ENCODE data around the gene CRHR1.
A peak's percentile ranks its signal among the peaks of the same experiment; 100 is the strongest.

Gene CRHR1

DNA sequence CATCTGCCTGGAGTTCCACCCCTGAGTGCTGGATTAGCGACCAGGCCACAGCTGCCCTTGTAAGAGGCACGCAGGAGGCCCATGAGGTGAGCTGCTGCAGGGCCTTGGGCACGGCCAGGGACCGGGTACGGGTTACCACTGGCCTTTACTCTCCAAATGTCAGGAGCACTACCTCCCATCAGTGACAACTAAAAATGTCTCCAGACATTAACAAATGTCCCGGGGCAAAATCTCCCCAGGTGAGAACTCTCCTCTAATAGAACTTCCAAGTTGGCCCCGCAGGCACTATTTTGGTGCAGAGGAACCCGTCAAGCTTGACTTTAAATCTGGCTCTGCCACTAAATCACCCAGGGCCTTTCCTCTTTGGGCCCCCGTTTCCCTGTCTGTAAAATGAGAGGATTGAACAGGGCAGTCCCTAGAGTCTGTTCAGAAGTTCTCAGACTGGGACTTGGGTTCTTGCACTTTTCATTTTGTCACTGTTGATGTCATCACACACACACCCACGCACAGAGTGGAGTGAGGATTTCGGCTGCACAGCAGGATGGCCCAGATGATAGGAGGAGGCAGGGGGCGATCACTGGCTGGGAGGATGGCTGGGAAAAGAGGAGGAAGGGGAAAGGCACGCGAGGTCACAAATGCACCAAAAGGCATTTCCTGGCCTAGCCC lies 85.7 kb downstream of the CRHR1 start:
- Histone ChIP-seq H4K8ac (ENCODE audit: low read depth, low read length) (no peak overlapping the region), H3K56ac (ENCODE audit: low read length) (no peak overlapping the region), H3K18ac (ENCODE audit: low read length) (no peak overlapping the region), H3K4me1 (ENCODE audit: control insufficient read depth, low read depth, low read length) (no peaks in the 10 kb centered on the region), H3K27me3 (ENCODE audit: insufficient read depth, low read length, poor library complexity) (no peaks in the 10 kb centered on the region), H3K36me3 (ENCODE audit: control insufficient read depth, insufficient read depth, low read length) (no peaks in the 10 kb centered on the region), H3K4me2 (ENCODE audit: low read length) (no peak overlapping the region), H3K4ac (ENCODE audit: low read depth, low read length) (no peak overlapping the region), H4K5ac (ENCODE audit: low read length) (no peak overlapping the region), H2AK5ac (ENCODE audit: low read length) (no peak overlapping the region), H3K9ac (ENCODE audit: low read length) (no peak overlapping the region), H2BK15ac (replicated peaks; ENCODE audit: low read depth) (no peak overlapping the region), H2BK5ac (ENCODE audit: low read length) (no peak overlapping the region), H3K79me1 (ENCODE audit: low read length) (no peaks in the 10 kb centered on the region), H2BK120ac (ENCODE audit: low read depth, low read length) (no peak overlapping the region), H3K79me2 (ENCODE audit: control insufficient read depth, insufficient read depth, low read length) (no peaks in the 10 kb centered on the region), H3K27ac (ENCODE audit: low read depth, low read length) (no peak overlapping the region), H3K23ac (ENCODE audit: low read length) (no peak overlapping the region), H3K4me3 (ENCODE audit: low read length) (no peak overlapping the region)
- WGBS (ENCODE audit: extremely low coverage, insufficient coverage, low lambda C conversion rate): no CpG with 5 or more reads among the region's 14 CpGs
- DNase-seq: peak; percentile 22

DNA sequence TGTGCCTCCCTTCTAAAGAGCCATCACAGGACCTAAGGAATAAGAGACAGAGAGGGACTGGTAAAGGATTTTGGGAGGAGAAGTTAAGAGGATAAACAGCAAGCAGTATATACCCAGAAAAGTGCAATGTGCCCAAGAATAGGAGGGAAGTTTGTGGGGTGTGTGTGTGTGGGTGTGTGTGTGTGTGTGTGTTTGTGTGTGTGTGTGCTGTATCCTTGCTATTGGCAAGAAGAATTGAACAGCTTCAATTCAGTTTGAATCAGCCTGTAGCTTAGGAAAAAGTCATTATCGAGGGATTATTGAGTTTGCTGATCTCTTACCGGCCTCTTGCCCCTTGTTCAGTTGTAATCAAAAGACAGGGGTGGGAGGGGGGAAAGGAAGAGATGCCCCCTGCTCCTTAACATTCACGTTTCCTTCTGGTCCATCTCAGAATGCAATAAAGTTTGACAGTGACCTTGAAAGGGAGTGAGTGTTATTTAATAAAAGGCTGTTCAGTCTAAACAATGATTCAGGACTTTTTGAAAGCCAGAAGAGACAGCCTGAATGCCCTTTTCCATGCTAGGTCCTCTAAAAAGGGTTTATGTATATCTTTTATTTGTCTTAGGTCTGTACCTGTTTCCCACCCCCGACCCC lies 86.3 kb downstream of the CRHR1 start:
- H3K18ac ChIP-seq (ENCODE audit: low read length): no peak overlapping the region
- no peak overlapping the region for H3K27ac ChIP-seq (ENCODE audit: low read depth, low read length)
- H2BK120ac ChIP-seq (ENCODE audit: low read depth, low read length): no peak overlapping the region
- H3K36me3 ChIP-seq (ENCODE audit: control insufficient read depth, insufficient read depth, low read length): no peaks in the 10 kb centered on the region
- H3K23ac ChIP-seq (ENCODE audit: low read length): no peak overlapping the region
- H3K4ac ChIP-seq (ENCODE audit: low read depth, low read length): no peak overlapping the region
- no peaks in the 10 kb centered on the region for H3K79me1 ChIP-seq (ENCODE audit: low read length)
- no peaks in the 10 kb centered on the region for H3K27me3 ChIP-seq (ENCODE audit: insufficient read depth, low read length, poor library complexity)
- no peak overlapping the region for H4K5ac ChIP-seq (ENCODE audit: low read length)
- H2BK5ac ChIP-seq (ENCODE audit: low read length): no peak overlapping the region
- no peak for DNase-seq
- H2BK15ac ChIP-seq (replicated peaks; ENCODE audit: low read depth): no peak overlapping the region
- H2AK5ac ChIP-seq (ENCODE audit: low read length): no peak overlapping the region
- H3K9ac ChIP-seq (ENCODE audit: low read length): no peak overlapping the region
- no peak overlapping the region for H4K8ac ChIP-seq (ENCODE audit: low read depth, low read length)
- H3K79me2 ChIP-seq (ENCODE audit: control insufficient read depth, insufficient read depth, low read length): no peaks in the 10 kb centered on the region
- H3K4me1 ChIP-seq (ENCODE audit: control insufficient read depth, low read depth, low read length): no peaks in the 10 kb centered on the region
- H3K4me3 ChIP-seq (ENCODE audit: low read length): no peak overlapping the region
- H3K56ac ChIP-seq (ENCODE audit: low read length): no peak overlapping the region
- no CpG with 5 or more reads among the region's 4 CpGs for WGBS (ENCODE audit: extremely low coverage, insufficient coverage, low lambda C conversion rate)
- no peak overlapping the region for H3K4me2 ChIP-seq (ENCODE audit: low read length)

DNA sequence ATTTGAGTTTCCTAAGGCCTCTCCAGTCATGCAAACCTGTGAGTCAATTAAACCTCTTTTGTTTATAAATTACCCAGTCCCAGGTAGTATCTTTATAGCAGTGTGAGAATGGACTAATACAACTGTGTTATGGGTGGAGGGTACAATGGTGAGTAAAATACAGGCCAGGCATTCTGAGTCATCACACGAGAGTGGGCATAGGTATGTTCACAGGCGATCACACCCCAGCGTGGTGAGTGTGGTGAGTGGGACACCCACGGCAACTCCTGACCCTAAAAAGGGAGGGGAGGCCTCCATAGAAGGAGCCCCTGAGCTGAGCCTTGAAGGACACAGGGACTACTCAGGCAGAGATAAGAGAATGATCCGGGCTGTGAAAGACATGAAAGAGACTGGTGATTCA lies 87.6 kb downstream of the CRHR1 start:
- Histone ChIP-seq H3K4ac (ENCODE audit: low read depth, low read length) (no peak overlapping the region), H2AK5ac (ENCODE audit: low read length) (no peak overlapping the region), H3K23ac (ENCODE audit: low read length) (no peak overlapping the region), H3K4me3 (ENCODE audit: low read length) (no peak overlapping the region), H4K8ac (ENCODE audit: low read depth, low read length) (no peak overlapping the region), H3K79me2 (ENCODE audit: control insufficient read depth, insufficient read depth, low read length) (no peaks in the 10 kb centered on the region), H2BK120ac (ENCODE audit: low read depth, low read length) (no peak overlapping the region), H3K36me3 (ENCODE audit: control insufficient read depth, insufficient read depth, low read length) (no peaks in the 10 kb centered on the region), H3K27ac (ENCODE audit: low read depth, low read length) (no peak overlapping the region), H2BK15ac (replicated peaks; ENCODE audit: low read depth) (no peak overlapping the region), H2BK5ac (ENCODE audit: low read length) (no peak overlapping the region), H3K79me1 (ENCODE audit: low read length) (no peaks in the 10 kb centered on the region), H3K27me3 (ENCODE audit: insufficient read depth, low read length, poor library complexity) (no peaks in the 10 kb centered on the region), H3K4me2 (ENCODE audit: low read length) (no peak overlapping the region), H3K18ac (ENCODE audit: low read length) (no peak overlapping the region), H3K9ac (ENCODE audit: low read length) (no peak overlapping the region), H3K56ac (ENCODE audit: low read length) (no peak overlapping the region), H4K5ac (ENCODE audit: low read length) (no peak overlapping the region), H3K4me1 (ENCODE audit: control insufficient read depth, low read depth, low read length) (no peaks in the 10 kb centered on the region)
- no CpG with 5 or more reads among the region's 5 CpGs for WGBS (ENCODE audit: extremely low coverage, insufficient coverage, low lambda C conversion rate)
- DNase-seq: no peak

DNA sequence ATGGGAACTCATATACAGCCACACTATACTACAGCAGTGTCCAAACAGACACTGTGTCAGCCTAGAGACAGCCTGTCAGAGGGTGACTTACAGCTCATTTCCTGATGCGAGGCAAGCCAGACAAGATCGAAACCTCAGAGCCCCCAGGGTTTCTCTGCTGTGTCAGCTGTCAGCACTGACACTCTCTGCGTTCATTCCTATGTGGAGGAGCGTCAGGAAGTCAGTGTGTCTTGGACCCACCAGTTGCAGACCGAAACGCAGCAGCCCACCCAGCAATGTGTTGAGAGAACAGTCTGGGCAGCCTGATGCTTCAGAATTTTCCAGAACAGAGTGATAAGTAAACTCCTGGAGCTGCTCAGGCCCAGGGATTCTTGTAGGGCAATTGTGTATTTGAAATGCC lies 89.6 kb downstream of the CRHR1 start:
- H2BK15ac ChIP-seq (replicated peaks; ENCODE audit: low read depth): no peak overlapping the region
- H2AK5ac ChIP-seq (ENCODE audit: low read length): no peak overlapping the region
- no peaks in the 10 kb centered on the region for H3K79me1 ChIP-seq (ENCODE audit: low read length)
- no peak overlapping the region for H3K4me2 ChIP-seq (ENCODE audit: low read length)
- no peak overlapping the region for H3K4ac ChIP-seq (ENCODE audit: low read depth, low read length)
- H3K4me3 ChIP-seq (ENCODE audit: low read length): no peak overlapping the region
- H3K18ac ChIP-seq (ENCODE audit: low read length): no peak overlapping the region
- no peaks in the 10 kb centered on the region for H3K79me2 ChIP-seq (ENCODE audit: control insufficient read depth, insufficient read depth, low read length)
- no peak overlapping the region for H3K9ac ChIP-seq (ENCODE audit: low read length)
- DNase-seq: peak; percentile 21
- no peak overlapping the region for H3K27ac ChIP-seq (ENCODE audit: low read depth, low read length)
- H3K27me3 ChIP-seq (ENCODE audit: insufficient read depth, low read length, poor library complexity): no peaks in the 10 kb centered on the region
- H3K56ac ChIP-seq (ENCODE audit: low read length): no peak overlapping the region
- H3K23ac ChIP-seq (ENCODE audit: low read length): no peak overlapping the region
- no peak overlapping the region for H2BK5ac ChIP-seq (ENCODE audit: low read length)
- no peak overlapping the region for H4K8ac ChIP-seq (ENCODE audit: low read depth, low read length)
- H4K5ac ChIP-seq (ENCODE audit: low read length): no peak overlapping the region
- no peaks in the 10 kb centered on the region for H3K4me1 ChIP-seq (ENCODE audit: control insufficient read depth, low read depth, low read length)
- no CpG with 5 or more reads among the region's 6 CpGs for WGBS (ENCODE audit: extremely low coverage, insufficient coverage, low lambda C conversion rate)
- no peak overlapping the region for H2BK120ac ChIP-seq (ENCODE audit: low read depth, low read length)
- no peaks in the 10 kb centered on the region for H3K36me3 ChIP-seq (ENCODE audit: control insufficient read depth, insufficient read depth, low read length)

DNA sequence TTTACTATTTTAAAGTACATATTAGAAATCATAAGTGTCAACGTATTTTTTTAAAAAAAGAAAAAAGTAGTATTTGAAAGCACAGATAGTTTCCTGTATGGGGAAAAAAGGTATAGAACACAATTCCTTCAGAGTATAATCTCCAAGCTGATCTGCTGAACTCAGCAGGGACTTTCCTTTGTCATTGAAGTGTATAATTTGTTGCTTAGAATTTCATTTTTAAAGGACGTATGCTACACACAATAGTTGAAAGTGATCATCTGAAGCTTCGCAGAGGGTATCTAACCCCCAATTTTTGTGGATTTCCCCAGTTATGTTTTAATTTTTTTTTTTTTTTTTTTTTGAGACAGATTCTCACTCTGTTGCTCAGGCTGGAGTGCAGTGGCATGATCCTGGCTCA lies 90.0 kb downstream of the CRHR1 start:
- Histone ChIP-seq H3K4me2 (ENCODE audit: low read length) (no peak overlapping the region), H2BK5ac (ENCODE audit: low read length) (no peak overlapping the region), H3K79me1 (ENCODE audit: low read length) (no peaks in the 10 kb centered on the region), H3K27me3 (ENCODE audit: insufficient read depth, low read length, poor library complexity) (no peaks in the 10 kb centered on the region), H2BK15ac (replicated peaks; ENCODE audit: low read depth) (no peak overlapping the region), H3K79me2 (ENCODE audit: control insufficient read depth, insufficient read depth, low read length) (no peaks in the 10 kb centered on the region), H3K18ac (ENCODE audit: low read length) (no peak overlapping the region), H3K9ac (ENCODE audit: low read length) (no peak overlapping the region), H3K56ac (ENCODE audit: low read length) (no peak overlapping the region), H3K36me3 (ENCODE audit: control insufficient read depth, insufficient read depth, low read length) (no peaks in the 10 kb centered on the region), H3K23ac (ENCODE audit: low read length) (no peak overlapping the region), H2BK120ac (ENCODE audit: low read depth, low read length) (no peak overlapping the region), H2AK5ac (ENCODE audit: low read length) (no peak overlapping the region), H3K4ac (ENCODE audit: low read depth, low read length) (no peak overlapping the region), H4K5ac (ENCODE audit: low read length) (no peak overlapping the region), H4K8ac (ENCODE audit: low read depth, low read length) (no peak overlapping the region), H3K27ac (ENCODE audit: low read depth, low read length) (no peak overlapping the region), H3K4me3 (ENCODE audit: low read length) (no peak overlapping the region), H3K4me1 (ENCODE audit: control insufficient read depth, low read depth, low read length) (no peaks in the 10 kb centered on the region)
- no CpG with 5 or more reads among the region's 3 CpGs for WGBS (ENCODE audit: extremely low coverage, insufficient coverage, low lambda C conversion rate)
- DNase-seq: no peak

DNA sequence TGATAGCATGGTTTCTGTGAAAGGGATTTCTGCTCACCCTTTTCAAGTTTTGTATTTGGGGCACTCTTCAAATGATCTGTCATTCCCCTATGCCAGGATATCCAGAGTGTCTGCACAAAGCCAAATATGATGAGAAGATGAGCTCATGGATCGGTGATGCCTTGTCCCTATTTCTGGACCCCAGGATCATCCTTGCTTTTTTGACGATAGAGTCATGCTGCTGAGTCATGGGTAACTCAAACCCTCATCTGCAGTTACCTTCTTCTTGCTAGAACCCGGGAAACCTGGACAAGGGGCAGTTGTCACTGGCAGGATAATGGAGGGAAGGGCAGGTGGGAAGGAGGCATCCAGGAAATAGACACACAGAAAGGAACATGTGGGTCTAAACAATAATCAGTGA lies 92.4 kb downstream of the CRHR1 start:
- H3K79me2 ChIP-seq (ENCODE audit: control insufficient read depth, insufficient read depth, low read length): no peaks in the 10 kb centered on the region
- no peaks in the 10 kb centered on the region for H3K27me3 ChIP-seq (ENCODE audit: insufficient read depth, low read length, poor library complexity)
- no peak overlapping the region for H2BK15ac ChIP-seq (replicated peaks; ENCODE audit: low read depth)
- no peak overlapping the region for H3K9ac ChIP-seq (ENCODE audit: low read length)
- H3K23ac ChIP-seq (ENCODE audit: low read length): no peak overlapping the region
- no peaks in the 10 kb centered on the region for H3K36me3 ChIP-seq (ENCODE audit: control insufficient read depth, insufficient read depth, low read length)
- H3K79me1 ChIP-seq (ENCODE audit: low read length): no peaks in the 10 kb centered on the region
- H3K18ac ChIP-seq (ENCODE audit: low read length): no peak overlapping the region
- H3K27ac ChIP-seq (ENCODE audit: low read depth, low read length): no peak overlapping the region
- H3K4me1 ChIP-seq (ENCODE audit: control insufficient read depth, low read depth, low read length): no peaks in the 10 kb centered on the region
- H2BK120ac ChIP-seq (ENCODE audit: low read depth, low read length): no peak overlapping the region
- H2BK5ac ChIP-seq (ENCODE audit: low read length): no peak overlapping the region
- H3K56ac ChIP-seq (ENCODE audit: low read length): no peak overlapping the region
- H3K4me2 ChIP-seq (ENCODE audit: low read length): no peak overlapping the region
- H4K8ac ChIP-seq (ENCODE audit: low read depth, low read length): no peak overlapping the region
- H2AK5ac ChIP-seq (ENCODE audit: low read length): no peak overlapping the region
- no peak overlapping the region for H3K4me3 ChIP-seq (ENCODE audit: low read length)
- no peak for DNase-seq
- H4K5ac ChIP-seq (ENCODE audit: low read length): no peak overlapping the region
- H3K4ac ChIP-seq (ENCODE audit: low read depth, low read length): no peak overlapping the region
- WGBS (ENCODE audit: extremely low coverage, insufficient coverage, low lambda C conversion rate): no CpG with 5 or more reads among the region's 3 CpGs
